Upper lobe of right lung (tissue), 1 donor: Measurements from ENCODE around the gene CHRNA5. TPM values are rescaled to one million over a fixed set of nuclear protein-coding genes. Genes with fewer than 3 reads are reported as not detected.
A peak's percentile ranks its signal among the peaks of the same experiment; 100 is the strongest.

ENCODE experiments used
- ATAC-seq: fragments of 200-7000 bp; cut with Tn5 transposase; one replicate; pipeline ENCODE4 v1.9.1; 2020; ENCODE audit warnings: mild to moderate bottlenecking, moderate library complexity
- DNase-seq: peaks from one replicate; pipeline ENCODE4 v3.0.0-alpha.2; 2020
- H3K27ac ChIP-seq: fragments of 200-600 bp; one replicate; pipeline ENCODE4 v1.8.0; 2022
- H3K27me3 ChIP-seq: fragments of 200-600 bp; one replicate; pipeline ENCODE4 v1.8.0; 2022; ENCODE audit warnings: mild to moderate bottlenecking
- H3K36me3 ChIP-seq: fragments of 200-600 bp; one replicate; pipeline ENCODE4 v1.8.0; 2022
- H3K4me1 ChIP-seq: fragments of 200-600 bp; one replicate; pipeline ENCODE4 v1.8.0; 2022
- H3K4me3 ChIP-seq: fragments of 200-600 bp; one replicate; pipeline ENCODE4 v1.8.0; 2022; ENCODE audit warnings: mild to moderate bottlenecking
- H3K9me3 ChIP-seq: fragments of 200-600 bp; one replicate; pipeline ENCODE4 v1.8.0; 2022
- CTCF ChIP-seq: fragments of 200-600 bp; IDR thresholded peaks from one replicate; pipeline ENCODE4 v1.8.0; 2022; ENCODE audit warnings: antibody characterized with exemption
- intact Hi-C: fragments of 100-400 bp; cut with DNase I; formaldehyde crosslinking; loops from one replicate; pipeline ENCODE4 v1.11.0; 2022
- total RNA-seq: library from RNA; stranded (reverse); fragmentation: NEBNext Ultra II Directional; extraction: Animal tissue kit (Norgen Biotek cat#: 25700); gene quantifications from one replicate; pipeline ENCODE4 v1.2.1, GENCODE V29; 2021
- donor health status: DM: no; HTN: yes; CAD: no; lungs with severe emphysema.

Gene CHRNA5
- total RNA-seq, 1 donor from 2014 or later, result 1.2 TPM

- no peak for TF ChIP-seq CTCF
- ATAC-seq, result no peak
- Histone ChIP-seq H3K27me3 (no peaks in the 10 kb centered on the region), H3K4me1 (peaks cover 5% of the 10 kb centered on the region), H3K4me3 (no peak overlapping the region), H3K27ac (no peak overlapping the region), H3K9me3 (no peaks in the 10 kb centered on the region), H3K36me3 (no peaks in the 10 kb centered on the region)
- intact Hi-C loops, result no loop called here
- DNase-seq, result no peak
Observed at GRCh38 chr15:78561490-78561889, 3.8 kb upstream of the CHRNA5 start.

- ATAC-seq (no peak), DNase-seq (no peak)
- peaks cover 6% of the 10 kb centered on the region for H3K27me3 ChIP-seq
- H3K4me3 ChIP-seq, result no peak overlapping the region
- H3K27ac ChIP-seq, result no peak overlapping the region
- H3K9me3 ChIP-seq, result no peaks in the 10 kb centered on the region
- H3K36me3 ChIP-seq, result no peaks in the 10 kb centered on the region
- H3K4me1 ChIP-seq, result peaks cover 5% of the 10 kb centered on the region
- intact Hi-C loops, result no loop called here
- TF ChIP-seq CTCF, result no peak
Observed at GRCh38 chr15:78563092-78563491, 2.2 kb upstream of the CHRNA5 start.

DNA sequence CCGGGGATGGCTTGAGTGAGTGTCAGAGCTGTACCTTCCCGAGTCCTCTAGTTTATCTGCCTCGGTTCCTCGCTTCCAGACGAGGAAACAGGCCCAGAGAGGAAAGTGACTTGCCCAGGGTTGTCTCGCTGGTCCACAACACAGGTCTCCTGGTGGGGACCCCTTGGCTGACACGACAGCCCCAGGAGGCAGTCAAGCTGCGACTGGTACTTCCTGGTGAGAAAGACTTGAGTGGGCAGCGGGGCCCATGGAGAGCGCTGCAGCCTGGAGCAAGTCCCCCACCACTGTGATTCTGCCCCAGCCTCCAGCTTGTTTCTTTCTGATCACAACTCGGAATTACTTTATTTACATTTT, 600 bp upstream of the CHRNA5 start:
- Histone ChIP-seq H3K9me3 (no peaks in the 10 kb centered on the region), H3K4me3 (no peak overlapping the region), H3K27ac (no peak overlapping the region), H3K27me3 (peaks cover 16% of the 10 kb centered on the region), H3K4me1 (peaks cover 5% of the 10 kb centered on the region), H3K36me3 (no peaks in the 10 kb centered on the region)
- intact Hi-C loops, result no loop called here
- TF ChIP-seq CTCF, result no peak
- ATAC-seq (no peak), DNase-seq (no peak)

GRCh38 chr15:78565951-78566774, 843 bp downstream of the CHRNA5 start:
- peak; percentile 7 for ATAC-seq
- no peak for DNase-seq
- H3K27ac ChIP-seq, result no peak overlapping the region

DNA sequence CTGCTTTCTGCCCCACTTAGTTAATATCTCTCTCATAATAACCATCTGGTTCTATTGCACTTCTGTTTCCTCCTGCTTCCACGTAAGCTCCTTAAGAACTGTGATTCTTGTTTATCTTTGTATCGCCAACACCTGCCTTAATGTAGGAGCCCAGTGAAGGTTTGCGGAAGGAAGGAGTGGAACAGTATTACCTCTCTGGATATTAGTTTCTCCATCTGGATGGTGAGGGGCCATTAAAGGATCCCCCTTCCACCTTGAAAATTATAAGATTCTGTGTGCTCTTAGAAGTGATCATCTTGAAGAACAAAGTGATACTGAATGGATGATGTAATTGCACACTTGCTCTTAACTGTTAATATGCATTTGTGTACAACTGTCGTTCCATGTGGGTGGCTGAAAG, 2.2 kb downstream of the CHRNA5 start:
- no peaks in the 10 kb centered on the region for H3K9me3 ChIP-seq
- H3K4me1 ChIP-seq, result peaks cover 5% of the 10 kb centered on the region
- no peak for TF ChIP-seq CTCF
- peaks cover 16% of the 10 kb centered on the region for H3K27me3 ChIP-seq
- no peaks in the 10 kb centered on the region for H3K36me3 ChIP-seq
- H3K27ac ChIP-seq, result no peak overlapping the region
- intact Hi-C loops, result no loop called here
- ATAC-seq (no peak), DNase-seq (no peak)
- no peak overlapping the region for H3K4me3 ChIP-seq

More at GRCh38 chr15:78565951-78566774, 843 bp downstream of the CHRNA5 start:
- no peak for TF ChIP-seq CTCF
- Histone ChIP-seq H3K27me3 (peaks cover 16% of the 10 kb centered on the region), H3K4me1 (peaks cover 5% of the 10 kb centered on the region), H3K9me3 (no peaks in the 10 kb centered on the region), H3K36me3 (no peaks in the 10 kb centered on the region), H3K4me3 (peak overlapping the region; percentile 55)
- intact Hi-C loops, result no loop called here
